ENCODE results near the gene UBR4.

DNA sequence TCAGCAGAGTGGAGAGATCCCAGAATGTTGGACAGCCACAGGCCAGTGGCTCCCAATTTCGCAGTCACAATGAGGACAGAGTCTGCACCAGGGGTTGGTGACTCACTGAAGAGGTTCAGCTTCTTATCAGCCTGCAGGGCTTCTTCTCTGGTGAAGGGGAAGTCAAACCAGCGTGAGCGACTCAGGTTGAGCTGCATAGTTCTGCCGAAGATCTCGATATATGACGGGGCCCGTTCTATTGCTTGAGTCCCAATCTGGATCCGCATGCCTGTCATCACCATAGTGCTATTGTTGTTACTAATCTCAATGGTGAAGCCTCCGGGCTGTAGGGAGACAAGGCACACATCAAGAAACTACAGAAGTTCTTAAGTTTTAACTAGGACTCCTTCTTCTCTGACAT lies 58.5 kb downstream of the UBR4 start:
- TF ChIP-seq POLR2A (IDR thresholded peaks at IDR 0.05) (no peak), POLR2AphosphoS5 (IDR thresholded peaks at IDR 0.05) (no peak)
- TF ChIP-seq, protein P1, sequence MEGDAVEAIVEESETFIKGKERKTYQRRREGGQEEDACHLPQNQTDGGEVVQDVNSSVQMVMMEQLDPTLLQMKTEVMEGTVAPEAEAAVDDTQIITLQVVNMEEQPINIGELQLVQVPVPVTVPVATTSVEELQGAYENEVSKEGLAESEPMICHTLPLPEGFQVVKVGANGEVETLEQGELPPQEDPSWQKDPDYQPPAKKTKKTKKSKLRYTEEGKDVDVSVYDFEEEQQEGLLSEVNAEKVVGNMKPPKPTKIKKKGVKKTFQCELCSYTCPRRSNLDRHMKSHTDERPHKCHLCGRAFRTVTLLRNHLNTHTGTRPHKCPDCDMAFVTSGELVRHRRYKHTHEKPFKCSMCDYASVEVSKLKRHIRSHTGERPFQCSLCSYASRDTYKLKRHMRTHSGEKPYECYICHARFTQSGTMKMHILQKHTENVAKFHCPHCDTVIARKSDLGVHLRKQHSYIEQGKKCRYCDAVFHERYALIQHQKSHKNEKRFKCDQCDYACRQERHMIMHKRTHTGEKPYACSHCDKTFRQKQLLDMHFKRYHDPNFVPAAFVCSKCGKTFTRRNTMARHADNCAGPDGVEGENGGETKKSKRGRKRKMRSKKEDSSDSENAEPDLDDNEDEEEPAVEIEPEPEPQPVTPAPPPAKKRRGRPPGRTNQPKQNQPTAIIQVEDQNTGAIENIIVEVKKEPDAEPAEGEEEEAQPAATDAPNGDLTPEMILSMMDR (IDR thresholded peaks at IDR 0.05), result no peak
